AML-193 (cell line): ENCODE results near the gene ZNF490.
"Not testable (repeated sequence)": the region's sequence is repeated elsewhere in the genome, so short reads cannot be mapped to it uniquely, and the experiment has no call there.

ENCODE experiments used
- DNase-seq, 2 experiments: peaks; one replicate each; lab custom pipeline; 2025; lab: John Stamatoyannopoulos, UW

Gene ZNF490

GRCh38 chr19:12621253-12622024 is 10.8 kb upstream of the ZNF490 start:
- not testable (repeated sequence) for DNase-seq

DNA sequence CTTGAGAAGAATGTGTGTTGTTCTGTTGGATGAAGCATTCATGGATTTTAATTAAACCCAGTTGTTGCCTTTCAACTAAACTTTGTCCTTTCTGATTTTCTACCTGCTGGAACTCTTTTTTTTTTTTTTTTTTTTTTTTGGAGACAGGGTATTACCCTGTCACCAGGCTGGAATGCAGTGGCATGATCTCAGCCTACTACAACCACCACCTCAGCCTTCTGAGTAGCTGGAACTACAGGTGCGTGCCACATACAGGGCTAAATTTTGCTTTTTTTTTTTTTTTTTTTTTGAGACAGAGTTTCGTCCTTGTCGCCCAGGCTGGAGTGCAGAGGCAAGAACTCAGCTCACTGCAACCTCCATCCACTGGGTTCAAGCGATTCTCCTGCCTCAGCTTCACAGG is 7.0 kb upstream of the ZNF490 start:
- no peak for DNase-seq

DNA sequence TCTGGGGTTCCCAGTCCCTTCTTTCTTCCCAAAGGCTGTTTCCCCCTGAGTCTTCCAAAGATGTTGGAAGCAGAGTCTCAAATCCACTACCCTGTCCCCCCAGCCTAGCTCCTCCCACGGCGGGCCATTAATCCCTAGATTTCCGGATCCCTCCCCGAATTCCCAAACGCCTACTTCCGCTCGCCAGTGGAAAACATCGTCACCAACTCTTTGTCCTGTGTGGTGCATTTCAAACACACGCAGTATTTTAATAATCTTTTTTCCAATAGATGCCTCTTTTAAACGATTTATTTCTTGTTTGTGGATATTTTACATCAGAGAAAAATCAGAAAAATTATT is 717 bp upstream of the ZNF490 start:
- DNase-seq = no peak

- no peak for DNase-seq
Observed at GRCh38 chr19:12607631-12608030, 3.0 kb downstream of the ZNF490 start.

DNA sequence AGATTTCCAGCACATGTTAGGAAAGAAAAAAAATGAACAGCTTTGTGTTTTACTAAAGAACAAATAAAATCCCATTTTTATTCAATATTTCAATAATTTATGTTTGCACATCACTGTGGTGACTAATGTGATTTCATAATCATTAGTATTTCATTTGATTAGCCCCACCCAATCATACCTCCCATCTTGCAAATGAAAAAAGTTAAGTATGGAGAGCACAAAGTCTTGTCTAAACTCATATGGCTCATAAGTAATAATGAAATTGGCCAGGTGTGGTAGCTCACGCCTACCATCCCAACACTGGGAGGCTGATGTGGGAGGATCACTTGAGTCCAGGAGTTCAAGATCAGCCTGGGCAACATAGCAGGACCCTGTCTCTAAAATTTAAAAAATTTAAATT is 3.8 kb downstream of the ZNF490 start:
- no peak for DNase-seq

DNA sequence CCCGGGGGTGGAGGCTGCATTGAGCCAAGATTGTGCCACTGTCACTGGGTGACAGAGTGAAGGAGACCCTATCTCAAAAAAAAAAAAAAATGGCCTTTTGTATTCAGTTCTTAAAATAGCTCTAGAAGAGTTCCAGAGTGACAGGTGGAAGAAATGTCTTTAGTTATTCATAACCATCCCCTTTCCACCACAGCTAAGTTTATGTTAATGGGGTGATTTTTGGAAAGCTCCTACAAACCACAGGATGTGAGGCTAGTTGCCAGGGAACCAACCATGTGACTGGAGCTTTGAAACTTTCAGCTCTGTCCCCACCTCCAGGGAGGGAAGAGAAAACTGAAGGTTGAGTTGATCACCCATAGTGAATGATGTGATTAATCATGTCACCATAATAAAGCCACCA is 6.9 kb downstream of the ZNF490 start:
- peak in 1 of 2 experiments; percentile 2 for DNase-seq

- no peak for DNase-seq
Observed at GRCh38 chr19:12597594-12597993, 13.0 kb downstream of the ZNF490 start.

- DNase-seq = no peak
Observed at GRCh38 chr19:12596927-12597548, 13.6 kb downstream of the ZNF490 start.

DNA sequence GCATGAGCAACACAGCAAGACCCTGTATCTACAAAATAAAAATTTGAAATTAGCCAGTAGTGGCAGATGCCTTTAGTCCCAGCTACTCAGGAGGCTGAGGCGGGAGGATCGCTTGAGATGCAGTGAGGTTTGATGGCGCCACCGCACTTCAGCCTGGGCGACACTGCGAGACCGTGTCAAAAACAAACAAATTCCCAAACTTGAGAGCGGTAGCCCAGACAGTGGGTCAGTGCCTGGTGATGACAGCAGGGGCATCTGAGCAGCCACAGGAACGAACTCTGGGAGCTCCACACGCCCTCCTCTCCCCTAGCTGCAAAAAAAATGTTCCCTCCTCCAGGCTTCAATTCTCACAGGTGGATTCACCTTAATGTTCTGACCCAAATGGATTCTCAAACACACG is 14.1 kb downstream of the ZNF490 start:
- DNase-seq = no peak

GRCh38 chr19:12581100-12581499 is 29.5 kb downstream of the ZNF490 start:
- no peak for DNase-seq

DNA sequence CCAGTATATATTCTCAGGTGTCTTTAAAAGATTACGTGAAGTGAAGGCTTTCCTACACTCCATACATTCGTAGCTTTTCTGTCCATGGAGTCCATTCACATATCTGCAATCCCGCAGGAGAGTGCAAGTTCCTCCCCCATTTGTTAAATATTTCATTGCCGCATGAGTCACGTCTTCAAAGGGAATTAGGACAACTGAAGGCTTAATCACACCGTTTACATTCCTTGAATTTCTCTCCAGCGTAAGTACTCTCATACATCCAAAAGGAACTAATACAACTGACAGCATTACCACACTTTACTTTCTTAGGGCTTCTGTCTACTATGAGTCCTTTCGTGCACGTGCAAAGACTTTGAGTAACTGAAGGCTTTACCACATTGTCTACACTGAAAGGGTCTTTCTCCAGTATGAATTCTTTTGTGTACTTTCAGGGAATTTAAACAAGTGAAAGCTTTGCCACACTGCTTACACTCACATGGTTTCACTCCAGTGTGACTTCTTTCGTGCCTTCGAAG is 30.4 kb downstream of the ZNF490 start:
- no peak for DNase-seq

GRCh38 chr19:12578641-12579040 is 32.0 kb downstream of the ZNF490 start:
- no peak for DNase-seq

- DNase-seq = no peak
Observed at GRCh38 chr19:12574036-12574435, 36.6 kb downstream of the ZNF490 start.

DNA sequence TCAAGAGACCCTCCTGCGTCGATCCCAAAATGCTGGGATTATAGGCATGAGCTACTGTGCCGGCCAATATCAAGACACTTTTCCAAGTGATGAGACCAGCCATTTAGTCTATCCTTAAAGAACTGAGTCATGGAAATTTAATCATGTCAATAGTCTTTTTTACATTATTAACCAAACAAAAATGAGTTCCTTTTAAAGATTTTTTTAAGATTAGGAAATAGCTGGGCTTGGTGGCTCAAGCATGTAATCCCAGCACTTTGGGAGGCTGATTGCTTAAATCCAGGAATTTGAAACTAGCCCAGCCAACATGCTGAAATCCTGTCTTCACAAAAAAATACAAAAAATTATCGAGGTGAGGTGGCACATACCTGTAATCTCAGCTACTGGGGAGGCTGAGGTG is 42.7 kb downstream of the ZNF490 start:
- DNase-seq = no peak

DNA sequence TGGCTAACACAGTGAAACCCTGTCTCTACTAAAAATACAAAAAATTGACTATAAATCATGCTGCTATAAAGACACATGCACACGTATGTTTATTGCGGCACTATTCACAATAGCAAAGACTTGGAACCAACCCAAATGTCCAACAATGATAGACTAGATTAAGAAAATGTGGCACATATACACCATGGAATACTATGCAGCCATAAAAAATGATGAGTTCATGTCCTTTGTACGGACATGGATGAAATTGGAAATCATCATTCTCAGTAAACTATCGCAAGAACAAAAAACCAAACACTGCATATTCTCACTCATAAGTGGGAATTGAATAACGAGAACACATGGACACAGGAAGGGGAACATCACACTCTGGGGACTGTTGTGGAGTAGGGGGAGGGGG is 44.2 kb downstream of the ZNF490 start:
- not testable (repeated sequence) for DNase-seq

GRCh38 chr19:12564016-12564664 is 46.5 kb downstream of the ZNF490 start:
- DNase-seq = peak; percentile 75 to 80

DNA sequence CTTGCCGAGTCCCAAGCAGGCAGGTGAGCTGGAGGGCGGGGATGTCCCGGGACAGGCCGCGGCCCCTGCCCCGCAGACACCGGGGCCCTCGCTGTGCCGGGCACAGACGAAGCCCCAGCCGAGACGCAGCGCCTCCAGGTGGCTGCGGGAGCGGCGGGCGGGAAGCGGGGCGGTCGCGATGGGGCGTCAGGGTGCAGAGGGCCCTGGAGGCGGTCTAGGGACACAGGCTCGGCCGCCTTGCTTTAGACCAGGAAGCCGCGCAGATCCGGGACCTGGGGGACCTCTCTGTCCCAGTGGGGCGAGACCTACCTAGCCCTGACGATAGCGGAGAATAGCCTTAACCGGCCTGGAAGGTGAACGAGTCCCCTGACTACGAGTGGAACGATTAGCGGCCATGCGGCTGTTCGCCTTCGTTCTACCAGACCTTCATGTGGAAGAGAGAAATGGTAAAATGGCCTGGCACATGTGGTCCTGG is 55.1 kb downstream of the ZNF490 start:
- no peak for DNase-seq

GRCh38 chr19:12551060-12551832 is 59.4 kb downstream of the ZNF490 start, which contains the start of gene ZNF564:
Gene ZNF564 (minus strand): TSS chr19:12551482. CDS start chr19:12551332, 150 bp downstream.
- peak; percentile 99 for DNase-seq

GRCh38 chr19:12546903-12547302 is 63.7 kb downstream of the ZNF490 start:
- no peak for DNase-seq

DNA sequence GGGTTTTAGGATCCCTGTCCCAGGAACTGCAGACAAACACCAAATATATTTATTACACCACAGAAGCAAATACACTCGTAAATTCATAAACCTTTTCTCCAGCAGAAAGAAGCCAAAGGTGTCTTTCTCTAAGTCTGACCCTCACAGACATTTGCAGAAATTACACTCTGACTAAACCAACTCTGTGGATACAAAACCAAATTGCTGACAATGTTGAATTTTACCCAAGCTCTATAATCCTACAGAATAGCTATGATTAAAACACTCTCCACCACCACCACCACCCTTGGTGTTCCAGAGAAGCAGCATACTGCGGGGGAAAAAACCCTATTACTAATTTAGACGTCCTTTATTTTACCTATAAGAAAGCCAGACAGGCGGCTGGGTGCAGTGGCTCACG is 64.5 kb downstream of the ZNF490 start:
- DNase-seq = no peak

DNA sequence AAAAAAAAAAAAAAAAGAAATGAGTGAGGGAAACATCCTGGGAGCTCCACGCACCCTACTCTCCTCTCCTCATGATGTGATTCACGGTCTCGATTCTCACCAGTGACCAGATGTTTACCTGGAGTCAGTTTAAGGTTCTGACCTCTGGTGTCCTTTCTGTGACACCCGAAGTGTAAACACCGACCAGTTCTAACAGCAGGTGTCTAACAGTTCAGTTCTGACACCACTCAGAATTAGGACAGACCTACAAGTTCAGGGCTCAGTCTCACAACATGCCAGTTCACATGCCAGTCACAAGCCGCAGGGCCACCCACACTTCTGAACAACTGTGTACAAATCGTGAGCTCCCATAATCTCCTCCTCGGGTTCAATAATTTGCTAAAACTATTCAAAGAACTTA is 65.3 kb downstream of the ZNF490 start:
- no peak for DNase-seq

DNA sequence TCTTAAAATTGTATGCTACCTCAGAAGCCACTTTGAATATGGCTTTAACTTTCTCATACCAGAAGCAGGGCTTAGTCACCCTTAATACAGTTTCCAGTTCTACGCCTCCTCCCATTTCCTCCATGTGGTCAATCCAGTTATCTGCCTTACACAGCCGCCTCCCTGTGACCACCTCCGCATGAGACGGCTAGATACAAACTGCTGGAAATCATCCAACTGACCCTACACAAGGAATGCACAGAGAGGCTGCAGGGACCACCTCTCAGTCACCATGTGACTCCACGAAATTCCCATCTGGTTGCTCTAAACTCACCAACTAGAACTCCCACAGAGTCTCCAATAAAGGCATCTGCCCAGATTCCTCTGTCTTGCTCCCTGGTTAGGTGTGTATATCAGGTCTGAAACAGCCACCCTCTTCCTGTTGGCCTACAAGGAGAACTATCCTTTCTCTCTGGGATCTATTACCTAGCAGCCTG is 66.2 kb downstream of the ZNF490 start:
- DNase-seq = no peak
